Activated CD4-positive, alpha-beta T cell treated with anti-CD3 and anti-CD28 coated beads, Interleukin-2, Interleukin-4, amounts not matched to agents 100 ng/mL and 50 ng/mL, durations not matched to agents 16 hours and 8 hours (primary cell): Measurements from ENCODE around the gene WTIP.
"Not testable (repeated sequence)": the region's sequence is repeated elsewhere in the genome, so short reads cannot be mapped to it uniquely, and the experiment has no call there.

ENCODE experiments used
- DNase-seq: peaks from one replicate; pipeline ENCODE4 v3.0.0-alpha.2; 2020; ENCODE audit warnings: low spot score

The WTIP gene

DNA sequence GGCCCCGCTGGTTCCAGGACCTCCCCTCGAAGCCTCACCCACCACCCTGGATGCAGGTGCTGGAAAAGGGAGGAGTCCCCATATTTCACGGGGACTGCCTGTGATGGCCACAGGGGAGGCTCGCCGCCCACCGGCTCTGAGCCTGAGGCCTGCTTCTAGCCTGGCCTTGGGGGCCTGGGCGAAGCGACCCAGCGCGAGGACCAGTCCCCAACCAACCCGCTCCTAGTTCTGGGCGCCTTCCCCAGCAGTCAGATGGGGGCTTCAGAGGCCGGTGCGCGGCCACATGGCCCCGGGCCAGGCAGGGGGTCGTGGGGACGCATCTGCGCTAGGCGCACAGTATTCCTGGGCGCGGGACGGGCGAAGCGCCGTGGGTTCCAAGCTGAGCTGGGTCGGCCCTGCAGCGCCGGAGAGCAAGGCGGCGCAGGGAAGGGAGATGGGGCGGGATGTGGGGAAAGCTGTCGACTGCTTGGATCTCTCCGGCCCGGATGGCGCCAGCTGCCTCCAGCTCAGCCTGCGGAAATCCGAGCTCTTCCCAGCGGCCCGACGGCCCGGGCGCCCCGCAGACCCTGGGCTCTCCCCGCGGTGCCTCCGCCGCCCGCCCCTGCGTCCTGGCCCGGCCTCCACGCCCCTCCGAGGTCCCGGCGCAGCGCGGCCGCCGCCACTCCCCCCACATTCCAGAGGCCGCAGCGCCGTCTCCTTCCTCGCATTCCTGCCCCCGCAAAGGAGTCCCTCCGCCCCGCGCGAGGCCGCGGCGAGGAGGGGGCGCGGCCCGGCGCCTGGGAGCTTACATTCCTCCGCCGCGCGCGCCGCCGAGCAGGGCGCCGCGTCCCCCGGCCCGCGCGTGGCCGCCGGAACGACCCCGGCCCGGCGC lies at the start of gene WTIP:
Gene WTIP, plus strand, starts transcription at position 788 of the 871 bp plus-strand sequence. CDS start 217 bp downstream, outside the sequence.
- no peak for DNase-seq

GRCh38 chr19:34432797-34433196 lies 48.8 kb upstream of the WTIP start:
- DNase-seq: no peak

DNA sequence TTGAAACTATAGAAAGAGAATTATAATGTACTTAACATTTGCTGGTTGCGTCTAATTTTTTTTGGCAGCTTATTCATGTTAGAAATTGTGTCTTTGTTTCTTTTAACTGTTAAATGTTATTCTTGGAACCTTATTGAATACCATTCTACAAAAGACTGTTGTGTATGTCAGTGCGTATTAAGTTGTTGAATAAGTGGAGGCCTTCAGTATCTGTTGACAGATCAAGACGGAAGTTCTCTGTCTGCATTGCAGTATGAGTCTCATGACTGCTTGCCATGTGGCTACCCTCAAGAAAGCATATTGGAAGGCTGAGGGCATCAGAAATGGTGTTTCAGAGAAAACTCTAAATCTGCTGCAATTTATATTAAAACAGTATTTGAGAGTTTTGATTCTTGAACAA lies 44.8 kb upstream of the WTIP start:
- DNase-seq: no peak

DNA sequence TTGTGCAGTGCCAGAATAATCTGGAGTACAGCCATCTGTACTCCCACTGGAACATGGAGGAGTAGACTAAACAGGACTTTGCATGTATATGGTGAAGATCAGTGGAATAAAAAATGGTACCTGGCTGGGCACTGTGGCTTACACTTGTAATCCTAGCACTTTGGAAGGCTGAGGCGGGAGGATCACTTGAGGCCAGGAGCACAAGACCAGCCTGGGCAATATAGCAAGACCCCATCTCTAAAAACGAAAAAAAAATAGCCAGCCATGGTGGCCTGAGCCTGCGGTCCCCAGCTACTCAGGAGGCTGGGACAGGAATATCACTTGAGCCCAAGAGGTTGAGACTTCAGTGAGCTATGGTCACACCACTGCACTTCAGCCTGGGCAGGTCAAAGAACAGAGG lies 33.4 kb upstream of the WTIP start:
- no peak for DNase-seq

- no peak for DNase-seq
Observed at GRCh38 chr19:34452723-34453122, 28.8 kb upstream of the WTIP start.

DNA sequence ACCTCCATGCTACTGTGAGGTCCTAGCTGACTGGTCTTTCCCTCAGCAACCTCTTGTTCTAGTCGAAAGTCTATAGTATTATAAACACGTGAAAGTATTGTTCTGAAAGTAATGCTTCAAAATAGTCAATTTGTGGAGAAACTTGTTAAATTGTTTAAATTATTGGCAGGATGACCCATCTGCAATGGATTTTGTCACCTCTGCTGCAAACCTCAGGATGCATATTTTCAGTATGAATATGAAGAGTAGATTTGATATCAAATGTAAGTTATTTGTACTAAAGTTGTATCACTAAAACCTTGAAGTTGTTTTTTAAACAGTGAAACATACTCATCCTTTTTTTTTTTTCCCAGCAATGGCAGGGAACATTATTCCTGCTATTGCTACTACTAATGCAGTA lies 27.5 kb upstream of the WTIP start:
- DNase-seq: no peak

- peak; percentile 8 for DNase-seq
Observed at GRCh38 chr19:34454685-34455084, 26.9 kb upstream of the WTIP start.

DNA sequence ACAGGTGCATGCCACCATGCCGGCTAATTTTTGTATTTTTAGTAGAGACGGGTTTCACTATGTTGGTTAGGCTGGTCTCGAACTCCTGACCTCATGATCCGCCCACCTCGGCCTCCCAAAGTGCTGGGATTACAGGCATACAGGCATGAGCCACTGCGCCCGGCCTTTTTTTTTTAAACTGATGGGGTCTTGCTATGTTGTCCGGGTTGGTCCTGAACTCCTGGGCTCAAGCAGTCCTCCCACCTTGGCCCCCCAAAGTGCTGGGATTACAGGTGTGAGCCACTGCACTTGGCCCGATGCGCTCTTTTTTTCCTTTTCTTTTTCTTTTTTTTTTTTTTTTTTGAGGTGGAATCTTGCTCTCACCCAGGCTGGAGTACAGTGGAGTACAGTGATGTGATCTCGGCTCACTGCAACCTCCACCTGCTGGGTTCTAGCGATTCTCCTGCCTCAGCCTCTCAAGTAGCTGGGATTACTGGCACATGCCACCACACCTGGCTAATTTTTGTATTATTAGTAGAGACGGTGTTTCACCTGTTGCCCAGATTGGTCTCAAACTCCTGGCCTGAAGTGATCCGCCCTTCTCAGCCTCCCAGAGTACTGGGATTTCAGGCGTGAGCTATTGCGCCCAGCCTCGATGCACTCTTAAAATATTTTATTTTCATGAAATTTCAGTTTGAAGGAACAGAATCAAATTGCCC lies 25.6 kb upstream of the WTIP start:
- not testable (repeated sequence) for DNase-seq

- DNase-seq: no peak
Observed at GRCh38 chr19:34457446-34457845, 24.1 kb upstream of the WTIP start.

GRCh38 chr19:34458677-34459076 lies 22.9 kb upstream of the WTIP start:
- no peak for DNase-seq

DNA sequence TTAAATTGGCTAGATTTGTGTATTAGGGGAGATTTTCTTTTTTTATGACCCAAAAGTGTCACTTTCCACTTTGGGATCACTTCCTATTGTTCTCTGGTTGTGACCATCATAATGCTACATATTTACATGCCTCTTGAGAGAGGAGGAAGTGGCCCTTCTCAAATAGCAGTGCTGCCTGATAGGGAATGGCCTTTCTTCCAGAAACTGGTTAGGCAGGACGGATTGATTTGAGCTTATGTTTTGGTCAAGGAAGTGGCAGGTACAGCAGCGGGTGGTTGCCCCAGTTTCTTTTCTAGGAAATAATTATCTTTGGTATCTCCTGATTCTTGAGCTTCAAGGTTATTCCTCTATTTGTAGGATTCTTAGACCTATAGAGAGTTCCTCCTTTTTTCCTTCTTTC lies 21.9 kb upstream of the WTIP start:
- no peak for DNase-seq

GRCh38 chr19:34461375-34462100 lies 20.0 kb upstream of the WTIP start:
- DNase-seq: no peak

DNA sequence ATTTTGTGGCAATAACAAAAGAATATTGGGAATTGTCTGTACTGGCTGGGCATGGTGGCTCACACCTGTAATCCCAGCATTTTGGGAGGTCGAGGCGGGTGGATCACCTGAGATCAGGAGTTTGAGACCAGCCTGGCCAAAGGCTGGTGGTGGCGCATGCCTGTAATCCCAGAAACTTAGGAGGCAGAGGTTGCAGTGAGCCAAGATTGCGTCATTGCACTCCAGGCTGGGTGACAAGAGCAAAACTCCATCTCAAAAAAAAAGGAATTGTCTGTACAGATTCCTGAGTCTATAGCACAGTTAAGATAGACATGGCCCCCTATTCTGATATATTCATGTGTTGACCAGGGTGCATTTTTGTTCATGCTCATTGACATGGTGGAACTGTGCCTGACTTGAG lies 16.8 kb upstream of the WTIP start:
- DNase-seq: not testable (repeated sequence)

GRCh38 chr19:34468409-34468808 lies 13.1 kb upstream of the WTIP start:
- DNase-seq: no peak

DNA sequence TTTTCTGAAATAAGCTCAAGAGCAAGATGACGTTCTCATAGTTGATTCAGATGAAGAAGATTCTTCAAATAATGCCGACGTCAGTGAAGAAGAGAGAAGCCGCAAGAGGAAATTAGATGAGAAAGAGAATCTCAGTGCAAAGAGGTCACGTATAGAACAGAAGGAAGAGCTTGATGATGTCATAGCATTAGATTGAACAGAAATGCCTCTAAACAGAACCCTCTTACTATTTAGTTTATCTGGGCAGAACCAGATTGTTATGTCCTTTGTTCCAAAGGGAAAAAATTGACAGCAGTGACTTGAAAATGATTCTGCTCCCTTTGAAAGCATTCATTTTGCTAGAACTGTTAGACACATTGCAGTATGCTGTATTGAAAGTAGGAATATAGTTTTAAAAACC lies 12.5 kb upstream of the WTIP start:
- DNase-seq: not testable (repeated sequence)

DNA sequence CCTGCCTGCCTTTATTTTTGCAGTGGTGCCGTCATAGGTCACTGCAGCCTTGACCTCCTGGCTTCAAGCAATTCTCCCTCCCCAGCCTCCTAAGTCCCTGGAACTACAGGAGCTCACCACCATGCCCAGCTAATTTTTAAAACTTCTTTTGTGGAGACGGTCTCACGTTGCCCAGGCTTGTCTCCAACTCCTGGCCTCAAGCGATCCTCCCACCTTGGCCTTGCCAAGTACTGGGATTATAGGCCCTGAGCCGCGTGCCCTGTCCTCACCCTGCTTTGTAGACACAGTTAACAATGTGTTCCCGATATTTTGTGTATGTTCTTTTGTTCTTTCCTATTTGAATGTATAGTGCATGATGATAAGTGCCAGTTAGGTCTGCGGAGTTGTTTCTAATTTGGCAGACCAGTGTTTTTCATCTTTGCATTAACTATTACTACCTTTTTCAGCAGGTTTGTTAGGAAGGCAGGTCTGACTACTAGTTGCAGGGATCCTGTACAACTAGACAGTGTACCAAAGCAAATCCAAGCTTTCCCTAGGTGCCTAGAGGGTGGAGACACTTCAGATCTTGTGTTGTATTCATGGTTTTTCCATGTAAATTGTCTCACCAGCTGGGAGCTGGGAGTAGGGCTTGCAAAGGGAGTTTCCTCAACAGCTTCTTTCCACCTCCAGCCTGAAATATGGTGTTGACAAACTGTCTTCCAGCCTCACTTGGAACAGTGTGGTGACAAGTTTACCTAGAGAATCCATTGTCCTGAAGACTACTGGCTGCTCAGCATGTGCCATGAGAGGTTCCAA lies 9.5 kb upstream of the WTIP start:
- DNase-seq: no peak

DNA sequence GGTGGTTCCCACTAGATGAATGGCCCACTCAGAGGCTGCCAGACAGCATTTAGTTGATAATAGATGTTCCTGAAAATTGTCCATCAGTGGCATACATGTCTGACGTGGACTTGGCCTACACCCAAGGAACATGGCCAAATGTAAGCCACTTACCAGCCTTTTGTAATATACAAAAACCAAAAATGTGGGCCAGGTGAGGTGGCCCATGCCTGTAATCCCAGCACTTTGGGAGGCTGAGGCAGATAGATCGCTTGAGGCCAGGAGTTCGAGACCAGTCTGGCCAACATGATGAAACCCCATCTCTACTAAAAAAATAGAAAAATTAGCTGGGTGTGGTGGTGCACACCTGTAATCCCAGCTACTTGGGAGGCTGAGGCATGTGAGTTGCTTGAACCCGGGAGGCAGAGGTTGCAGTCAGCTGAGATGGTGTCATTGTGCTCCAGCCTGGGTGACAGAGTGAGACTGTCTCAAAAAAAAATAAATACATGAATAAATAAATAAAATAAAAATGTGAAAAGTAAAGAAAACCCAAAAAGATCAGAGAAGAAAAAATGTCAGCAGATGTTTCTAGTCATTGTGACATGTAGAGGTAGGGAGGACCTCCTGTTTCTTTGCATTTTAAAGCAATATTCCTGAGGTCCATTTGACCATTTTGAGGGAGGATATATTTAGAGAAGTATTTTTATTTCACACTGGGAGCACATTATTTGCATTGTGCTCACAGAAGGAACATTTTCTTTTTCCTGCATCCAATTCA lies 7.1 kb upstream of the WTIP start:
- no peak for DNase-seq

DNA sequence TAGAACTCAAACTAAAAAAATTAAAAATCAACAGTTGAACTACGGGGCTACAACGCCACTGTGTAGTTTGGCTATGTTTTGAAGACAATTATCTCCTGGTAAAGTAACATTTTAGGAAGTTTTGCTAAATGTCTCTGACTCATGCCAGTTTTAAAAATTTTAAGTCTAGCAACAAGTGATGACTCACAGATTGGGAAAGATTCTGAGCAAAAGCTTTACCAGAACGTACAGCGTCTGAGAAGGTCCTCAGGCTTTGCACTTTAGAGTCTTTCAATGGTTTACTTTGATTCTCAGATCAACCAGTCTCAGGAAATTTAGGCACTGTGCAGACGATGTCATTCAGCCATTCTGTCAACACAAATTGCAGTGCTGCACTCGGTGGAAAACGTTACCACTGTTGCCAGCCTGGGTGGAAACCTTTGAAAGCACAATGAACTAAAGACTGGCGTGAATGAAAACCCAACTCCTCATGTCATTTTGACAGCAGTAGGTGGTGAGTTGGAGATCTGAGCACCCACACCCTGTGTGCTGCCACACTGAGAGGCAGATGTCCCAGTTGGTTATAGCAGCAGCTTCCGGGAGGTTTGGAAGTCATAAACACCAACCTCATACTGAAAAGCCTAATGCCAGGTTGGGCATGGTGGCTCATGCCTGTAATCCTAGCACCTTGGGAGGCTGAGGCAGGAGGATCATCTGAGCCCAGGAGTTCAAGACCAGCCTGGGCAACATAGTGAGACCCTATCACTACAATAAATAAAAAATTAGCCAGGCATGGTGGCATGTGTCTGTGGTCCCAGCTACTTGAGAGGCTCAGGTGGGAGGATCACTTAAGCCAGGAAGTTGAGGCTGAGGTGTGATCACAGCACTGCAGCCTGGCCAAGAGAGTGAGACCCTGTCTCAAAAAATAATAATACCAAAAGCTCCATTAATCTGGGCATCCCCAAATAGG lies 6.3 kb upstream of the WTIP start:
- peak; percentile 46 for DNase-seq

- no peak for DNase-seq
Observed at GRCh38 chr19:34475975-34476594, 5.5 kb upstream of the WTIP start.

DNA sequence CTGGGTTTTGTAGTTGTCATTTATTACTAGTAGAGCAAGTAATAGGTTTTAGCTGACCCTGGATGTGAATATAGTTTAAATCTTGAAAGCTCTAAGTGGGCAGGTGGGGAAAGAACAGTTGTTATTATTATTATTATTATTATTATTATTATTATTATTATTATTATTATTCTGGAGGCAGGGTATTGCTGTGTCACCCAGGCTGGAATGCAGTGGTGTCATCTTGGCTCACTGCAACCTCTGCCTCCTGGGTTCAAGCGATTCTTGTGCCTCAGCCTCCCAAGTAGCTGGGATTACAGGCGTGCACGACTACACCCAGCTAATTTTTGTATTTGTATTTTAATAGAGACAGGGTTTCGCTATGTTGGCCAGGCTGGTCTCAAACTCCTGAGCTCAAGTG lies 3.1 kb upstream of the WTIP start:
- not testable (repeated sequence) for DNase-seq
